Adrenal gland (tissue), 5 donors: ENCODE results near the gene NBPF1.
"Not testable (repeated sequence)": the region's sequence is repeated elsewhere in the genome, so short reads cannot be mapped to it uniquely, and the experiment has no call there.

ENCODE experiments used
- CTCF ChIP-seq, 6 experiments: fragments of 450-650 bp in 4 of 6; fragments of 200-600 bp in 2 of 6; sonication (generic) in 1 of 6; IDR thresholded peaks; 1 replicate in 5 of 6; 2 replicates in 1 of 6; pipeline versions ENCODE4 v1.5.1 to v1.8.0; 2016 to 2021; ENCODE audit warnings: antibody characterized with exemption in 6 of 6, mild to moderate bottlenecking in 2 of 6, moderate library complexity in 1 of 6
- POLR2A ChIP-seq, 2 donors: fragments of 450-650 bp; IDR thresholded peaks; one replicate each; pipeline ENCODE4 v1.6.1; 2017; ENCODE audit warnings: antibody characterized with exemption in 2 of 2, mild to moderate bottlenecking in 2 of 2, moderate library complexity in 1 of 2
- donor health status: DM: no; HTN: no; CAD: no.

- TF ChIP-seq CTCF, POLR2A (IDR thresholded peaks at IDR 0.05): not testable (repeated sequence)
Measured at GRCh38 chr1:16626409-16626983, 13.1 kb upstream of the NBPF1 start.
